Measurements from ENCODE around the gene TNP2.

TNP2 gene

DNA sequence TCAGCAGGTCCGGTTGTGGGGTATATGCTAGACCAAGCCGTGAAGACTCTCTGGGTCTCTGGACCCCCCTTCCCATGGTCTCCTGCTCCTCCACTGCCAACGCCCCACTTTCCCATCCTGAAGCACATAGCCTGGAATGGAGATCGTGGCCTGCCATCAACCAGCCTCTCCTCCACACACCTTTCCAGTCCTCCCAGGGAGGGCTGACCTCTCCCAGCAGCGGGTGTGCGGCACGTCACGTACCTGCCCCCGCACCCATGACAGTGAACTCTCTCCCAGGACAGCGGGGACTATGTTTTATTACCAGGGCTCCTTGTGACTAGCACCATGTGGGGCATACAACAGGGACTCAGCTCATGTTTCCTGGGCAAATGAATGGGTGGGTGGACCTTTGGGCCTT is 2.5 kb upstream of the TNP2 start:
- no peaks in the 10 kb centered on the region for H3K27me3 ChIP-seq
- no peak overlapping the region for H3K4me3 ChIP-seq
- H3K27ac ChIP-seq, result no peak overlapping the region
- no peaks in the 10 kb centered on the region for H4K20me1 ChIP-seq
- no peak overlapping the region for H3K9ac ChIP-seq
- no peaks in the 10 kb centered on the region for H3K9me3 ChIP-seq
- no peak overlapping the region for H3K4me2 ChIP-seq
- no peaks in the 10 kb centered on the region for H3K36me3 ChIP-seq
- H3K4me1 ChIP-seq, result peaks cover 6% of the 10 kb centered on the region
- no peak for TF ChIP-seq Cebpa-rat (IDR thresholded peaks at IDR 0.05)

DNA sequence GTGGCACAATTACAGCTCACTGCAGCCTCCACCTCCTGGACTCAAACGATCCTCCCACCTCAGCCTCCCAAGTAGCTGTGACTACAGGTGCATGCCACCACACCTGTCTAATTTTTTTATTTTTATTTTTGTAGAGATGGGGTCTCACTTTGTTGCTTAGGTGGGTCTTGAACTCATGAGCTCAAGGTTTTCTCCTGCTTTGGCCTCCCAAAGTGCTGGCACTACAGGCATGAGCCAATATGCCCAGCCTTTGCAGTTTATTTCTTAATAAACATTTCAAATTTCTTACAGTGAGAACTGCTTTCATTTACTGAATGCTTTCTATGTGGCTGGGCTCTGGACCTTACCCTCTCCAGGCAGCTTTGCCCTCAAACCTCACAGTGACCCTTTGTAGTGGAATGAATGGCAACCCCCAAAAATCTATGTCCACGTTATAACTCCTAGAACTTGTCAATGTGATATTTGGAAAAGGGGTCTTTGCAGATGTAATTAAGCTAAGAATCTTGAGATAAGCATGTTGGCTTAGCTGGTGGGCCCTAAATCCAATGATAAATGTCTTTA is 1.6 kb upstream of the TNP2 start:
- Histone ChIP-seq H3K27ac (no peak overlapping the region), H3K4me3 (no peak overlapping the region), H3K4me1 (peaks cover 7% of the 10 kb centered on the region), H3K36me3 (no peaks in the 10 kb centered on the region), H4K20me1 (no peaks in the 10 kb centered on the region), H3K9ac (no peak overlapping the region), H3K4me2 (no peak overlapping the region), H3K27me3 (no peaks in the 10 kb centered on the region), H3K9me3 (no peaks in the 10 kb centered on the region)
- no peak for TF ChIP-seq Cebpa-rat (IDR thresholded peaks at IDR 0.05)

DNA sequence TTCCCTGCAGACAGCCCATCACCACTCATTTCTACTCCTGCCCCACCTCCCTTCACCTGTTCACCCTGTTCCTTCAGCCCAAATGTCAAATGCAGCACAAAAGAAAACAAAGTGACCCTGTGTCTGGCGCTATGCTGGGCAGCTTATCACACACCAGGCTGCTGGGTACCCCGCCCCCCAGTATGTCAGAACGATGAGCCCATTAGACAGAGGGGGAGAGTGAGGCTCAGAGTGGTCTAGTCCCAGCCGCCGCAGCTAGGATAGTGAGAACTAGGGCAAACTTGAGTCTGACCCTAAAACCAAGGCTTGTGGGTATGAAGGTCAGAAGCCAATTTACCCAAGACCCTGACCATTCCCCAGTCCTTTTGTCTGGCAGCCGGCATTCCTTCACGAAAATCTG is 4.0 kb downstream of the TNP2 start:
- Histone ChIP-seq H3K4me2 (no peak overlapping the region), H3K27me3 (no peaks in the 10 kb centered on the region), H3K36me3 (no peaks in the 10 kb centered on the region), H3K27ac (no peak overlapping the region), H3K4me3 (no peak overlapping the region), H4K20me1 (no peaks in the 10 kb centered on the region), H3K4me1 (peaks cover 29% of the 10 kb centered on the region), H3K9me3 (no peaks in the 10 kb centered on the region), H3K9ac (no peak overlapping the region)
- TF ChIP-seq Cebpa-rat (IDR thresholded peaks at IDR 0.05), result no peak

DNA sequence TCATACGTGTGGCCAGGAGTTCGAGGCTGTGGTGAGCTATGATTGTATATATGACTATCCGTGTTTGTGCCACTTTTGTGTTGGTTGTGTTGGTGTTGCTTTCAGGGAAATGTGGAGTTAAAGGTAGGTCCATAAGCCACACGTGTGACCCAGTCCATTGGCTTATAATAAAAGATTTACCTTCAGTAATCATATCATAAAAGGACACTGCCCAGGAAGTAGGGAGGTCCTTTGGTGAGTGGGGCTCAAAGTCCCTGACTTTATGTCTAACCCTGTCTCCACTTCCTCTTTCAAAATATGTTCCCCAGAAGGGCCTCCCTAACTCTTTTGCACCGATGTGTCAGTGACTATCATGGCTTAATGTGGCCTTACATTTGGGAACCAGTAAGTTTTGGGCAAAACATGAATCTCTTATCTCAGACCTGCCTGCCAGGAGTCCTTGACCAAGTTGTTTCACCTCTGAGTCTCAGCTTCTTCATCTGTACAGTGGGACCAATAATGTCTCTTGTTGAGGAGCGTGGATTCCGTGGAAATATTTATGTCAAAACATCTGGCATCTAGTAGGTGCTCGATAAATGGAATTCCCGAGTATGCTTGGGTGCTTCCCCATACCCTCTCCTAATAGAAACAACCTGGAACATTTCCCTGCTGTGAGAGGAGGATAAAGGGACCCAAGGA is 4.8 kb downstream of the TNP2 start:
- H3K4me3 ChIP-seq, result no peak overlapping the region
- no peak for TF ChIP-seq Cebpa-rat (IDR thresholded peaks at IDR 0.05)
- peaks cover 34% of the 10 kb centered on the region for H3K4me1 ChIP-seq
- no peaks in the 10 kb centered on the region for H4K20me1 ChIP-seq
- peak overlapping the region; percentile 59 for H3K4me2 ChIP-seq
- H3K27me3 ChIP-seq, result no peaks in the 10 kb centered on the region
- H3K27ac ChIP-seq, result peak overlapping the region; percentile 51
- no peaks in the 10 kb centered on the region for H3K36me3 ChIP-seq
- no peaks in the 10 kb centered on the region for H3K9me3 ChIP-seq
- H3K9ac ChIP-seq, result no peak overlapping the region; the same call in 1 of the 2 replicates

DNA sequence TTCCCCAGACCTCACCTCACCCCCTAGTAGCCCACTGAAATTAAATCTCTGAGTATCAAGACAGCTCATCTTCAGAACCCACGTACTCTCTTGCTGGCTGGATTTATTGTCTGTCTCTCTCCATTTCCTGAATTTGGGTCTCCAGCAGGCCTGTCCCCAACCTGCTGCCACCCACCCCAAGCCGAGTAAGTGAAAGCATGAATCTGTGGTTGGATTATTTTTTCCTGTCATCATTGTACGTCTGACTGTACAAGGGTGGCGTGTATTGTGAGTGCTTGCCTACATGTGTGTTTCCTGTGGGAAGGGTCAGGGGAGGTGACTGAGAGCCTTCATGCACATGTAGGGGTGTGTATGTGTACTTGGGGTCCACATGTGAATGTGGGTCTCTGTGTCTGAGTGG is 5.4 kb downstream of the TNP2 start:
- Histone ChIP-seq H3K27ac (peak overlapping the region; percentile 51), H3K27me3 (no peaks in the 10 kb centered on the region)

DNA sequence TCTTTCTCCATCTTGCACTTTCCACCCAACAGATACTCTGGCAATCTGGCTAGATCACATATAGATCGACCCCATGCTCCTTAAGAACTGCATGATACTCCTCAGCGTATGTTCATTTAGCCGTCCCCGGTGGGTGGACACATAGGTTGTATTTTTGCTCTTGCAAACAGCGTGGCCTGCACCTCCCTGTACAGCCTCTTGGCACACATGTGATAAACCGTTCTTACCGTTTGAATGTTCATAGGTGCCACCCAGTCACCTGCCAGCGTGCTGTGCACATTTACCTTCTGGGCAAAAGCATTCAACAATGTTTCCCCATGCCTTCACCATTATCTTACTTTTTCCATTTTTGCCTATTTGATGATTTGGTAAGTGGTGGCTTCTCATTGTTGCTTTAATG is 6.2 kb downstream of the TNP2 start:
- Histone ChIP-seq H3K4me1 (peaks cover 48% of the 10 kb centered on the region), H3K4me2 (peak overlapping the region; percentile 59; the same call in 1 of the 2 replicates)

More for the DNA sequence above, 5.4 kb downstream of the TNP2 start:
- Histone ChIP-seq H3K4me1 (peaks cover 40% of the 10 kb centered on the region), H4K20me1 (no peaks in the 10 kb centered on the region), H3K4me3 (no peak overlapping the region), H3K4me2 (peak overlapping the region; percentile 59), H3K9me3 (no peaks in the 10 kb centered on the region), H3K36me3 (no peaks in the 10 kb centered on the region), H3K9ac (peak overlapping the region; percentile 23; the same call in 1 of the 2 replicates)
- TF ChIP-seq Cebpa-rat (IDR thresholded peaks at IDR 0.05), result no peak

DNA sequence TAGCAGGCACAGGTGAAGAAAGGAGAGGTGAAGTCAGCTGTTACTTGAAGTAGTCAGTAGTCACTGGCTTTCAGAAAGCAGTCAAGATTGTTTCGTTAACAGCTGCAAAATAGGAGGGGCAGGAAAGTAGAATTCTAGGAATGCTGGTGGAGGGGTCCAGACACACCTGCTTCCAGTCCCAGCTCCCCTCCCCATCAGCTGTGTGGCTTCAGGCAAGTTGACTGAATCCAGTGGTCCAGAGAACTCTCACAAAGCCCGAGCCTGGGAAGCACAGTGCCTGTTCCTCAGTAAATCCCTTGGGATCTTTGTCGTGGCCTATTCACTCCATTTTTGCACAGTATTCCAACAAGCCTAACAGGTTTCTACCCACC is 8.5 kb downstream of the TNP2 start:
- Histone ChIP-seq H3K4me2 (no peak overlapping the region), H3K4me1 (peaks cover 55% of the 10 kb centered on the region)
- TF ChIP-seq Cebpa-rat (IDR thresholded peaks at IDR 0.05), result no peak

More for the DNA sequence above, 6.2 kb downstream of the TNP2 start:
- no peak overlapping the region for H3K27ac ChIP-seq
- no peaks in the 10 kb centered on the region for H4K20me1 ChIP-seq
- no peaks in the 10 kb centered on the region for H3K36me3 ChIP-seq
- H3K9me3 ChIP-seq, result no peaks in the 10 kb centered on the region
- no peak for TF ChIP-seq Cebpa-rat (IDR thresholded peaks at IDR 0.05)
- H3K9ac ChIP-seq, result no peak overlapping the region
- H3K27me3 ChIP-seq, result no peaks in the 10 kb centered on the region
- H3K4me3 ChIP-seq, result no peak overlapping the region

DNA sequence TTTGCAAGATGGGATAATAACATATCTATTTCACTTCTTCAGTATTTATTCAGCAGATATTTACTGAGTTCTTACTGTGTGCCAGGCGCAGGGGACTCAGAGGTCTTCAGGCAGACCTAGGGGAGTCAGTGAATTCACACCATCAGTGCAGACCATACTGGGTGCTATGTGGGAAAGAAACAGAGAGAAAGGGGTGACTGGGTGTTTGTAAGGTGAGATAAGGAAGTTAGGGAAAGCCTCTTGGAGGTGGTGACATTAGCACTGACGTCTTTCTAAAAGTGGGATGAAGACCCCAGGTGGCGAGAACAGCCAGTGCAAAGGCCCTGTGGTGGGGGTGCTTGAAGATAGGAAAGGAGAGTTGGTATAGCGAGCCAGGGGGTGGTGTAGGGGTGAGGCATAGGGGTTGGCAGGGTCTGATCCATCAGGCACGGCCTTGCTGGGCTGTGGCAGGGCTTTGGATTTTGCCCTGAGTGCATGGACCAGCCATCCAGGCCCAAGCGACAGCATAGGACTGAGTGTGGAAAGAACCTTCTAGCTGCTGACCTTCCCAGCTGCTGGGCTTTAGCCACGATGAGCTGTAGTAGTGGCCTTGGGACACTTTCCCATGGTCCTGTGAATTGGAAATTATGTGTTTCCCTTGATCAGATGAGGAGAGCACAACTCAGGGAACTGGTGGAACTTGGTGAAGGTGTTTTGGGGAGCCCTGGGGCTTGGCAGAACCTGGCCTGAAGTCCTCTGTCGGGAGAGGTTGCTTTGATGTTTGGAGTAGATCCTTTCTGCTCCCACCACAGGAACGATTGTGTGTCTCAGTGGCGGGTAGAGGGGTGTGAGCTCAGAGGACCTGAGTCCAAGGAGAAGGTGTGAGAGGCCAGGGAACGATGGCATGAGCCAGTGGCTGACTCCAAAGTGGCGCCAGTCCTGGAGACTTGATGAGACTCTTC is 9.2 kb downstream of the TNP2 start:
- H4K20me1 ChIP-seq, result peaks cover 7% of the 10 kb centered on the region; the same call in 1 of the 2 replicates
- H3K36me3 ChIP-seq, result no peaks in the 10 kb centered on the region
- H3K9me3 ChIP-seq, result no peaks in the 10 kb centered on the region
- no peak overlapping the region for H3K9ac ChIP-seq
- H3K4me3 ChIP-seq, result no peak overlapping the region
- H3K4me2 ChIP-seq, result peak overlapping the region; percentile 81
- TF ChIP-seq Cebpa-rat (IDR thresholded peaks at IDR 0.05), result no peak
- peaks cover 59% of the 10 kb centered on the region for H3K4me1 ChIP-seq
- H3K27me3 ChIP-seq, result no peaks in the 10 kb centered on the region
- H3K27ac ChIP-seq, result no peak overlapping the region

More for the DNA sequence above, 8.5 kb downstream of the TNP2 start:
- H3K9ac ChIP-seq, result no peak overlapping the region
- H3K27ac ChIP-seq, result no peak overlapping the region
- peaks cover under 1% of the 10 kb centered on the region; the same call in 1 of the 2 replicates for H4K20me1 ChIP-seq
- H3K36me3 ChIP-seq, result no peaks in the 10 kb centered on the region
- H3K4me3 ChIP-seq, result no peak overlapping the region
- no peaks in the 10 kb centered on the region for H3K9me3 ChIP-seq
- no peaks in the 10 kb centered on the region for H3K27me3 ChIP-seq

DNA sequence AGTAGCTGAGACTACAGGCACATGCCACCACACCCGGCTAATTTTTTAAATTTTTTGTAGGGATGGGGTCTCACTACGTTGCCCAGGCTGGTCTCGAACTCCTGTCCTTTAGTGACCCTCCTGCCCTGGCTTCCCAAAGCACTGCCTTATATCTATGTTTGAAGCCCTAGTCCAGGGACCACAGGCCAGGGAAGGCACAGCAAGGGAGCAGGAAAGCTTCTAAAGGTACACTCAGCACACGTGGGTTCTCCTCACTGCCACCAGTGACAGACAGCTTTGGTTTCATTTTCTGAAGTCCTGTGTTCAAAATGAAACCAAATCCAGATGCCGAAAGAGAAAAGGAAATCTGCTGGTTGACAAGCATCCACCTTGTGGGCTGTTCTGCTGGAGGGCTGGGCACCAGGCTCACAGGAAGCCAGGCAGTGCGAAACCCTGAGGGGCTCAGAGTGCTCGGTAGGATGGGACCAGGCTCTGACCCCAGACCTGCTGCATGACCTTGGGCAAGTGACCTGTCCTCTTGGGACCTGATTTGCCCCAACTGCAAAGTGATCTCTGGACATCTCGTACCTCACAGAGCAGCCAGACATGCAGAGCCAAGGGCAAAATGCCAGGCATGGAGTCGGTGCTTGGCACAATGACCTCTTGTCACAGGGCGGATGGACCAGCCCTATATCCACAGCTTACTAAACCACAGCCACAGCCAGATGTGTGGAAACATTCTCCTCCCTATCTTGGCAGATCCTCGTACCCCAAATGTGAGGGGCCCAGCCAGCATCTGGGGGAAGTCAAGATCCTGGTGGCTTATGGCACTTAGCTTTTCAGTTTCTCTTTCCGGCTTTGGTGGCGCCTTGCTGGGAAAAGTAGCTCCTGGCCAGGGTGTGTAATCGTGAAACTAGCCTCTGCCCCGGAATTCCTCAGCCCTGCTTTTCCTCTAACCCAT is 10.3 kb downstream of the TNP2 start:
- H3K9ac ChIP-seq, result peak overlapping the region; percentile 21; the same call in 1 of the 2 replicates

More for the DNA sequence above, 10.3 kb downstream of the TNP2 start:
- Histone ChIP-seq H3K27me3 (no peaks in the 10 kb centered on the region), H3K4me3 (no peak overlapping the region), H3K9me3 (no peaks in the 10 kb centered on the region), H4K20me1 (peaks cover 18% of the 10 kb centered on the region), H3K27ac (no peak overlapping the region; the same call in 1 of the 2 replicates), H3K4me2 (peak overlapping the region; percentile 81), H3K4me1 (peaks cover 61% of the 10 kb centered on the region), H3K36me3 (no peaks in the 10 kb centered on the region)
- TF ChIP-seq Cebpa-rat (IDR thresholded peaks at IDR 0.05), result no peak

All from BLaER1 (cell line).